Measurements from ENCODE around the gene SLC9A3. TPM values are rescaled to one million over a fixed set of nuclear protein-coding genes. Genes with fewer than 3 reads are reported as not detected.

Gene SLC9A3
- polyA plus RNA-seq, 3 donors, result 0.45 to 3.1 (median 1.5) TPM

- 96 to 97% (median 97%) methylated on average over 24 of the region's 24 CpGs for WGBS, 3 donors
- no peak overlapping the region for H3K27ac ChIP-seq (ENCODE audit: low read depth, low read length)
Observed at GRCh38 chr5:459562-460272, 64.5 kb downstream of the SLC9A3 start.

DNA sequence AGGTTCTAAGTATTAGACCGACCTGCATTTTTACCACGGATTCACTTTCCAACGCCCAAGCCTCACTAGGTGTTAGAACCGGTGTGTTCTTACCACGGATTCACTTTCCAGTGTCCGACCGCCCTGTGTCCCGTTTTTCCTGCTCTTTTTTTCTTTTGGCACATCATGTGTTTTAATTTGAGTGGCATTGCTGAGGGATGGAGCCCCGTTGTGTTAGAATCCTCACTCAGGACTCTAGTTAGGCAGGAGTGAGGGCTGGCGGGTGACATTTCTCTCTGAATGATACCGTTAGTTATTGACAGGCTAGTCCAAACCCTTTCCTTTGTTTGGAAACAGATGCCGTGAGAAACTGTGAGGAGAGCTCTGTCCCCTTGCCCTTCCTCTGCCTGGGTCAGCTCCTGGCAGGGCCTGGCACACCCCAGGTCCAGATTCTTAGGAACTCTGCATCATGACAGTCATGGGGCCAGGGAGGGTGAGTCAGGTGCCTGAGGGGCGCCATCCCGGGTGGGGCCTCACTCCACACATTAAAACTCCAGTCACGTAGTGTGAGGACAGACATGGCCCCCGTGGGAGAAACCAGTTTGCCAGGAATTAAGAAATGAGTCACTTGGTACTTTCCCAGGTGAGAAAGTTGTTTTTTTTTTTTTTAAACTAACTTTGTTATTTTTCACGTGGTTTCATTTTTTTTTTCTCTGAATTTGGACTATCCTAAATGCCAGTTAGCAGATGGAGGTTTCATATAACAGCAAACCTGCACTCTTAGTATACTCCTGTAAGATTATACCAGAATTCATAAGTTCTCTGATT is 65.5 kb downstream of the SLC9A3 start:
- H3K27ac ChIP-seq (ENCODE audit: low read depth, low read length), result no peak overlapping the region
- 77 to 81% (median 78%) methylated on average over 17 of the region's 17 CpGs for WGBS, 3 donors

DNA sequence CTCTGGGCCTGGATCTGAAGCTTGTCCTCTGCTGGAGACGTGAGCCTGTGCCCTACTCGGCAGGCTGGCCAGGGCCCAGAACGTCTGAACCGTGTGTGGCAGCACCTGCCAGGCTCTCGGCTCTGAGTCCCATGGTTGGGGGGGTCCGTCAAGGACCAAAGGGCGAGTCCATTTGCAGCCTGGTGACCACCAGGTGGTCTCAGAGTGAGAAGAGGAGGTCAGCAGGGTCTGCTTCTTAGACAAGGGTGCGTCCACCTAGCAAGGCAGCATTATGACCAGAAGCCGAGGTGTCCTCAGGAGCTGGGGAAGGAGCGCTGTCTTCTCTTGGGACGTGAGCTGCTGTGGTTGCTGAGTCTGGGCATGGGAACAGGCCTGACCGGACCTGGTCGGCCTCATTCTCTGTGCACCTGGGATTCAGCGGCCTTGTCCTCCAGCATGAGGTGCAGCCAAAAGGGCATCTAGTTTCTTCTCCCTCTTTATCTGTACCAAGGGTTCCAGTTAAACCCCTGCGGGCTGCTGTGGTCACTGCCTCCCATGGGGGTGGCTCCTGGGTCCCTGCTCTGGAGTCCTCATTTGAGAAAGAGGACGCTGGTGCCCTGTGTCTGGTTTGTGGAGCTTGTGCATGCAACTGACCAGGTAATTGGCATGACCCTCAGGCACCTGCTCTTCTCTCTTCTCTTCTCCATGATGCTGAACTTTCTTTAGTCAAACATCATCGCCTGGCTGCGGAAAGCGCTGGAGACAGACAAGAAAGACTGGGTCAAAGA is 66.9 kb downstream of the SLC9A3 start:
- no peak overlapping the region for H3K27ac ChIP-seq (ENCODE audit: low read depth, low read length)
- WGBS, 3 donors, result 86 to 95% (median 95%) methylated on average over 19 of the region's 19 CpGs

DNA sequence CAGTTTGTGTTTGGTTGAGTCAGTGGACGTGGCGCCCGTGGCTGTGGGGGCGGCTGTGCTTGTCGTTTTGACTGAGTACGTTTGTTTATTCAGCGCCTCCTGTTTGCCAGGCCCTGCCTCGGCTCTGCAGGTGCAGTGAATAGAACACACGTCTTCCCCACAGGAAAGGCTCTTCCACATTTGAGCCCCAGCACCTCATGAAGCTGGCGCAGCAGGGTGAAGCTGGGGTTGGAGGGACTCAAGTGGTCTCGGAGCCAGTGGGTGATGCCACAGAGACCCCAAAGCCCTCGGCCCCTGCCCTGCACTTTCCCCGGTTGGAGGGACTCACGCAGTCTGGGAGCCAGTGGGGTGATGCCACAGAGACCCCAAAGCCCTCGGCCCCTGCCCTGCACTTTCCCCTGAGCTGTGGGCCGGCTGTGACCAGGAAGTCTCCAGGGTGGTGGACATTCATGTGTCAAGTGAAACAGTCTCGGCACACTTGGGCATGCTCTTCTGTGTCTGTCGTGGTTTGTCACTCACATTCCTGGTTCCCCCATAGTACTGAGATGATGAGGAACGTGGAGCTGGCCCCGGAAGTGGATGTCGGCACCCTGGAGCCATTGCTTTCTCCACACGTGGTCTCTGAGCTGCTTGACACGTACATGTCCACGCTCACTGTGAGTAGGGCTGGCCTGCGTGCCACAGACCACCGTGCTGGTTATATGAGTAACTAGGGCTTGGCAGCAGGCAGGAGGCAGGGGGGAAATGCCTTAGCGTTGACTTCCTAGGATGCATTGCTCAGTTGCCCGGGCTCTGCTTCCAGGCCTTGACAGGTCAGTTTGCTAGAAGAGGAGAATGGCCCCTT is 67.7 kb downstream of the SLC9A3 start:
- H3K27ac ChIP-seq (ENCODE audit: low read depth, low read length), result no peak overlapping the region
- 86 to 92% (median 88%) methylated on average over 28 of the region's 28 CpGs for WGBS, 3 donors

GRCh38 chr5:455806-456205 is 68.4 kb downstream of the SLC9A3 start:
- WGBS, 3 donors, result 89 to 91% (median 90%) methylated on average over 11 of the region's 11 CpGs
- H3K27ac ChIP-seq (ENCODE audit: low read depth, low read length), result no peak overlapping the region

- 81 to 90% (median 88%) methylated on average over 11 of the region's 11 CpGs for WGBS, 3 donors
Observed at GRCh38 chr5:454936-455335, 69.3 kb downstream of the SLC9A3 start.

DNA sequence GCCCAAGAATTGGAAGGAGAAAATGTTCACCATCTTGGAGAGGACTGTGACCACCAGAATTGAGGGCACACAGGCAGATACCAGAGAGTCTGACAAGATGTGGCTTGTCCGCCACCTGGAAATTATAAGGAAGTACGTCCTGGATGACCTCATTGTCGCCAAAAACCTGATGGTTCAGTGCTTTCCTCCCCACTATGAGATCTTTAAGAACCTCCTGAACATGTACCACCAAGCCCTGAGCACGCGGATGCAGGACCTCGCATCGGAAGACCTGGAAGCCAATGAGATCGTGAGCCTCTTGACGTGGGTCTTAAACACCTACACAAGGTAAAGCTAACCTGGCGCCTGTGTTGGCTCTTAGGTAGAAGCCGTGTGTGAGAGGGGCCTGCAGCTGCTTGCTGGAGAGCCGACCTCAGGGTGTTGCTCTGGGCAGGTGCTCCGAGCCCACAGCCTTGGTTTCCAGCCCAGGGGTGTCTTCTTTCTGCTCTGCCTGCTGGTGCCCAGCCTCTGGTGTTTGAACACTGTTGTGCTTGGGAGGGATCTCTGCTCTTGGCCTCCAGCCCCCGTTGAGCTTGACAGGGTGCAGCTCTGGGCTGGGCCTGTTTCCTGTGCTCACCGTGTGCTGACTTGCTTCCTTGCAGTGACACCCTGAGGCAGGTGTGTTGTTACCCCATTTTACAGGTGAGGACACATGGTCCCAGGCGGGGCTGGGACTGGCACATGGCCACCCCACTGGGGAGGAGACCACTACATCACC is 70.3 kb downstream of the SLC9A3 start:
- WGBS, 3 donors, result 91 to 93% (median 92%) methylated on average over 16 of the region's 16 CpGs
- no peak overlapping the region for H3K27ac ChIP-seq (ENCODE audit: low read depth, low read length)

More at GRCh38 chr5:454936-455335, 69.3 kb downstream of the SLC9A3 start:
- no peak overlapping the region for H3K27ac ChIP-seq (ENCODE audit: low read depth, low read length)

- H3K27ac ChIP-seq (ENCODE audit: low read depth, low read length), result no peak overlapping the region
- 91 to 96% (median 95%) methylated on average over 17 of the region's 17 CpGs for WGBS, 3 donors
Observed at GRCh38 chr5:452978-453710, 71.1 kb downstream of the SLC9A3 start.

- 79 to 89% (median 79%) methylated on average over 5 of the region's 5 CpGs for WGBS, 3 donors
- no peak overlapping the region for H3K27ac ChIP-seq (ENCODE audit: low read depth, low read length)
Observed at GRCh38 chr5:451587-452458, 72.4 kb downstream of the SLC9A3 start.

DNA sequence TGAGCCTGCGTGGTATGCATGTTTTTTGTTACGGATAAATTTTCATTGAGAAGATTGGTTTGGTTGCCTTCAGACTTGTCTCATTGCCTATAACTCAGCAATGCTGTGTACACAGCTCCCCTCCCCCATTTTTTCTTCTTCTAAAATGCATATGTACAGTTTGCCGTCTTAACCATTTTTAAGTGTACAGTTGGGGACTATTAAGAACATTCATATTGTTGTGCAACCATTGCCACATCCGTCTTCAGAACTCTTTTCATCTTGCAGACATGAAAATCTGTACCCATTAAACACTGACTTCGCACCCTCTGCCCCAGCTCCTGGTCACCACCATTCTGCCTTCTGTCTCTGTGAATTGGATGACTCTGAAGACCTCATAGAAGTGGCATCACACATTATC is 75.1 kb downstream of the SLC9A3 start:
- no peak overlapping the region for H3K27ac ChIP-seq (ENCODE audit: low read depth, low read length)
- WGBS, 3 donors, result 80 to 94% (median 82%) methylated on average over 5 of the region's 5 CpGs

GRCh38 chr5:448766-449090 is 75.5 kb downstream of the SLC9A3 start:
- WGBS, 3 donors, result 79 to 89% (median 80%) methylated on average over 12 of the region's 12 CpGs

GRCh38 chr5:448061-448765 is 76.0 kb downstream of the SLC9A3 start:
- H3K27ac ChIP-seq (ENCODE audit: low read depth, low read length), result no peak overlapping the region
- 71 to 88% (median 73%) methylated on average over 21 of the region's 21 CpGs for WGBS, 3 donors

More at GRCh38 chr5:448766-449090, 75.5 kb downstream of the SLC9A3 start:
- H3K27ac ChIP-seq (ENCODE audit: low read depth, low read length), result no peak overlapping the region

DNA sequence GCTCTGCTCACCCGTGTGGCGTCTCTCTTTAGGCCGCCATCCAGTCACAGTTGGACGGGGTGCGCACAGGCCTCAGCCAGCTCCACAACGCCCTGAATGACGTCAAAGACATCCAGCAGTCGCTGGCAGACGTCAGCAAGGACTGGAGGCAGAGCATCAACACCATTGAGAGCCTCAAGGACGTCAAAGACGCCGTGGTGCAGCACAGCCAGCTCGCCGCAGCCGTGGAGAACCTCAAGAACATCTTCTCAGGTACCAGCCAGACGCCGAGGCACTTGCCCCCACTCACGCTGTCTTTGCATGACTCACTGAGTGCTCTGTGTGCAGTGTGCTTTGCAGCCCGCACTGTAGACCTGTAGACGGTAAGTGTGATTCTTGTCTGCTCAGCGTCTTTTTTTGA is 76.7 kb downstream of the SLC9A3 start:
- no peak overlapping the region for H3K27ac ChIP-seq (ENCODE audit: low read depth, low read length)
- 92 to 94% (median 92%) methylated on average over 21 of the region's 21 CpGs for WGBS, 3 donors

DNA sequence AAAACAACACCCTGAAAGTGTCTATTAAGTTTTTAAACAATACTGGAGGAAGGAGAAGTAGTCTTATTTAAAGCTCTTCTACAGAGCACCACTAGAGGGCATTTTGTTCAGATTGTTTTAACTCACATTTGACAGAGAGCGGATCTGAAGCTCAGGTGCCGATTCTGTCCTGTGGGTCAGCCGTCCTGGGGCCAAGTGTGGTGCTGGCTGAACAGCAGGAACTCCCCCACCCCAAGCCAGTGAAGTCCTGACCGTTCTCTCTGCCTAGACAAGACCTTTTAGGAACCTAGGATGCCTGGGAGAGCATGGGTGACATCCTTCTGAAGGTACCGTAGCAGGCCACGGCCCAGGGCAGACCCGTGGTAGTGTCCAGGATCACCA is 77.4 kb downstream of the SLC9A3 start:
- H3K27ac ChIP-seq (ENCODE audit: low read depth, low read length), result no peak overlapping the region
- 48 to 62% (median 56%) methylated on average over 7 of the region's 7 CpGs for whole genome bisulfite sequencing, 3 donors

- WGBS, 3 donors, result 83 to 88% (median 88%) methylated on average over 19 of the region's 19 CpGs
- H3K27ac ChIP-seq (ENCODE audit: low read depth, low read length), result no peak overlapping the region
Observed at GRCh38 chr5:446066-446882, 78.0 kb downstream of the SLC9A3 start.

All from adipose tissue (tissue), 3 donors.